ENCODE results near the gene SIAH2. TPM values are rescaled to one million over a fixed set of nuclear protein-coding genes. Genes with fewer than 3 reads are reported as not detected.

Gene SIAH2
- total RNA-seq, 1 donor from 2014 or later: 31.7 TPM

DNA sequence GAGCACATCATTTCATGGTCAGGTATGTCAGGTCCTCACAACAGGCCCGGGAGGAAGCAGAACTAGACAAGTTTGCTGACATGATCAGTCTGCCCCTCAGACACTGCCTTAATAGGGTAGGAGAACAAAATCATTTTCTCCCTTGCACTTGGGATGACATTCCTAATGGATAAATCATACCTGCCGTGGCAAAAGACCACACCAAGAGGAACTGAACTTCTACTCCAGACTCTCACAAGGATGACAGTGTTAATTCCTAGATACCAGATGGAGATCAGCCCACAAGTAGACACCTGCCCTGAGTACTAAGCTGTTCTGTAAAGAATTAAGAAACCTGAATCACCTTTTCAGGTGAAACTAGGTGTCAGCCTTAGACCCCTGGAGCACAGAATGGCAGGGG, 19.5 kb downstream of the SIAH2 start:
- H3K27me3 ChIP-seq (ENCODE audit: control insufficient read depth, insufficient read depth, low read length): no peaks in the 10 kb centered on the region
- no peak for DNase-seq (ENCODE audit: low read depth)
- TF ChIP-seq, protein P1, sequence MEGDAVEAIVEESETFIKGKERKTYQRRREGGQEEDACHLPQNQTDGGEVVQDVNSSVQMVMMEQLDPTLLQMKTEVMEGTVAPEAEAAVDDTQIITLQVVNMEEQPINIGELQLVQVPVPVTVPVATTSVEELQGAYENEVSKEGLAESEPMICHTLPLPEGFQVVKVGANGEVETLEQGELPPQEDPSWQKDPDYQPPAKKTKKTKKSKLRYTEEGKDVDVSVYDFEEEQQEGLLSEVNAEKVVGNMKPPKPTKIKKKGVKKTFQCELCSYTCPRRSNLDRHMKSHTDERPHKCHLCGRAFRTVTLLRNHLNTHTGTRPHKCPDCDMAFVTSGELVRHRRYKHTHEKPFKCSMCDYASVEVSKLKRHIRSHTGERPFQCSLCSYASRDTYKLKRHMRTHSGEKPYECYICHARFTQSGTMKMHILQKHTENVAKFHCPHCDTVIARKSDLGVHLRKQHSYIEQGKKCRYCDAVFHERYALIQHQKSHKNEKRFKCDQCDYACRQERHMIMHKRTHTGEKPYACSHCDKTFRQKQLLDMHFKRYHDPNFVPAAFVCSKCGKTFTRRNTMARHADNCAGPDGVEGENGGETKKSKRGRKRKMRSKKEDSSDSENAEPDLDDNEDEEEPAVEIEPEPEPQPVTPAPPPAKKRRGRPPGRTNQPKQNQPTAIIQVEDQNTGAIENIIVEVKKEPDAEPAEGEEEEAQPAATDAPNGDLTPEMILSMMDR (IDR thresholded peaks at IDR 0.05; ENCODE audit: insufficient read depth, low read length, poor library complexity, severe bottlenecking): no peak
- no peaks in the 10 kb centered on the region for H3K36me3 ChIP-seq (ENCODE audit: control insufficient read depth, insufficient read depth, low read length)
- no peak overlapping the region for H3K4me3 ChIP-seq (ENCODE audit: low read depth, low read length)

DNA sequence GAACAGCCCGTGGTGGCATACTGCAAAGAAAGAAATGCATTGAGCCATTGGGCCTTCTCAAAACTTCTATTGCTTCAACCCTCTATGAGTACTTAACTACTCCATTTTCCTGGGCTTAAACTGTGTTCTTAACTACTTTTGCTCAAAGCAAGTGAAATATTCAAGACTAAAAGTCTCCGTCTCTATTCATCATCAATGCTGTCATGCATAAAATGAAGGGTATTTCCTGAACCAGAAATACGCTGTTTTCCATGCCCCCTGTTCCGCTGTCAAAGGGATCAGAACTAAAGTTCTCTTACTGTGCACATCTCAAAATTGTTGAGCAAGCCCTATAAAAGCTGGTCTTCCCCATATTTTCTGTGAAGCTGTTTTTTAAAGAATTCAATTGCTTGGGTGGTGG, 20.3 kb downstream of the SIAH2 start:
- Histone ChIP-seq H3K27me3 (ENCODE audit: control insufficient read depth, insufficient read depth, low read length) (no peaks in the 10 kb centered on the region), H3K4me3 (ENCODE audit: low read depth, low read length) (no peak overlapping the region), H3K36me3 (ENCODE audit: control insufficient read depth, insufficient read depth, low read length) (no peaks in the 10 kb centered on the region)
- DNase-seq (ENCODE audit: low read depth): no peak
- TF ChIP-seq, protein P1 (IDR thresholded peaks at IDR 0.05; ENCODE audit: insufficient read depth, low read length, poor library complexity, severe bottlenecking): no peak

DNA sequence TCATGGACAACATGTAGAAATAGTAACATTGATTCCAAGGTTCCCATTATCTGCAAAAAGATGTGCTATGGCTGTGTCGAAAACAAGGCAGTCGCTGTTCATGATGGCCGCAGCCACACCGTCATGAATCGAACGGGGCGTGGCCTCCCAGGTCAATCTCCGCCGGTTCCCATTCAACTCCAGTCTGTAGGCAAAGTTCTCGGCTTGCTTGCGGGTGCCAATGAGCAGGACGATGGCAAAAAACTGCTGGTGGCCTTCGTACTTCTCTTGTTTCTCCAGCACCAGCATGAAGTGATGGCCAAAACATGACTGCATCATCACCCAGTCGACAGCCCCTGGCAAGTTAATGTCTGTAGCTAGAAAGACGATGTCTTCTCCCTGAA, 20.8 kb downstream of the SIAH2 start:
- DNase-seq (ENCODE audit: low read depth): no peak
- Histone ChIP-seq H3K36me3 (ENCODE audit: control insufficient read depth, insufficient read depth, low read length) (no peaks in the 10 kb centered on the region), H3K27me3 (ENCODE audit: control insufficient read depth, insufficient read depth, low read length) (no peaks in the 10 kb centered on the region), H3K4me3 (ENCODE audit: low read depth, low read length) (no peak overlapping the region)
- TF ChIP-seq, protein P1 (IDR thresholded peaks at IDR 0.05; ENCODE audit: insufficient read depth, low read length, poor library complexity, severe bottlenecking): no peak

DNA sequence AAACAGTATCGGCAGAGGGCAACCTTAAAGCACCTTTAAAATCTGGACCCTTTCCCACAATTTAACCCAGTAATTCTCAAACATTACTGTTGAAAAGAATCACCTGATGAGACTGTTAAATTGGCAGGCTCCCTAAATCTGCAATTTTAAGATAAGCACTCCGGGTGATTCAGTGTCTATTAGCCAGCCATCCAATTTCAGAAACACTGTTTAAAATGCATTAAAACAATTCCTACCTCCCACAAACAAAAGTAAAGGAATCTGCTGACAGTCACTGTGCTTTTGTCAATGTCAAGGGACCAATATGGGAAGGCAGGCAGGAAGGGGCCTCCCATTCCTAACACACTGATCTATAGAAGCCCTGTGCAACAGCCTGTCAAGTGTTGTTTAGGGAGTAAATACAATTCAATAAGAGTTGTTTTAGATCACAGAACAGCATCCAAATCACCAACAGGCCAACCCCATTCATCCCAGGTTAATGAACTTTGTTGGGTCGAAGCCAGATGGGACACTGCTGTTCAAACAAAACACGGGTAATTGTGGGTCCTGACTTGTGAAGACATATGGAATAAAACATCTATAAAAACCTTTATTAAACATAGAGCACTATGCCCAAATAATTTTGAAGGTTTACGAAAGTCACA, 21.4 kb downstream of the SIAH2 start:
- no peak for DNase-seq (ENCODE audit: low read depth)
- H3K4me3 ChIP-seq (ENCODE audit: low read depth, low read length): no peak overlapping the region
- TF ChIP-seq, protein P1 (IDR thresholded peaks at IDR 0.05; ENCODE audit: insufficient read depth, low read length, poor library complexity, severe bottlenecking): no peak
- no peaks in the 10 kb centered on the region for H3K27me3 ChIP-seq (ENCODE audit: control insufficient read depth, insufficient read depth, low read length)
- no peaks in the 10 kb centered on the region for H3K36me3 ChIP-seq (ENCODE audit: control insufficient read depth, insufficient read depth, low read length)

DNA sequence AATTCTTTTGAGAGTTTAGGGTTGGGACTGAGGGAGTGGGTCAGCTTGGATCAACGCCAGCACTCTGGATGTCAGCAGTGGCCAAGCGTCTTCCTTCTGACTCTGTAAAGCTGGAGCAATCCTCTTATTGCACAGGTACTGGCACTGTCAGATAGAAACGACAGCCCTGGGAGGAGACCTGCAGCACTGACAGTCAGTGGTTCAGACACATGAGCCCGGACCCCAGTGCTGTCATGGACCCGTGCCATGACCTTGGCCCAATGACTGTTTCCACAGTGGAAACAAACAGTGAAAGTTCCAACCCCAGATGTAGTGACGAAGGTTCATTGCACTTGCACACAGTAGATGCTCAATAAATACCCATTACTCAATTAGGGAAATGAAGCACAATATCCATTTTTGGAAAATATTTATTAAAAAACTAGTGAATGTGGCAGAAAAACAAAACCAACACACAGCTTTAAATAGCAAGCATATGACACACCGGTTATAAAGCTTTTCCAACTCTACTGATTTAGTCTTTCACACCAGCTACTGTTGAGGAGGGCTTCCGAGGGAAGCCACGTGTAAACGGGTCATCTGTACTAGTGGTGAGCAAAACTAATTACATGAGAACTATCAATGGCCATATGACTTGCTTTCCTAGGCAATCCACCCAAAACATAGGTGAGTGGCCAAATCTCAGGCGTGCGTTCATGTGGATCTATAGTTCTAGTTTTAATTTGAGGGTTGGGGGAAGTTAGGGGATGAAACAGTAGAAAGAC, 22.1 kb downstream of the SIAH2 start:
- no peak overlapping the region for H3K4me3 ChIP-seq (ENCODE audit: low read depth, low read length)
- TF ChIP-seq, protein P1 (IDR thresholded peaks at IDR 0.05; ENCODE audit: insufficient read depth, low read length, poor library complexity, severe bottlenecking): no peak
- no peak for DNase-seq (ENCODE audit: low read depth)

More for the DNA sequence above, 22.1 kb downstream of the SIAH2 start:
- Histone ChIP-seq H3K27me3 (ENCODE audit: control insufficient read depth, insufficient read depth, low read length) (no peaks in the 10 kb centered on the region), H3K36me3 (ENCODE audit: control insufficient read depth, insufficient read depth, low read length) (no peaks in the 10 kb centered on the region)
